Testis (tissue), 2 donors: ENCODE measurements around the gene ENAM.

Experiments used
- POLR2A ChIP-seq: fragments of 450-650 bp; IDR thresholded peaks from one replicate; pipeline ENCODE4 v1.6.1; 2017; ENCODE audit warnings: antibody characterized with exemption, mild to moderate bottlenecking, moderate library complexity
- TF ChIP-seq, protein P1 (sequence below), 3 experiments: fragments of 450-650 bp in 2 of 3; fragments of 200-600 bp in 1 of 3; sonication (generic) in 1 of 3; IDR thresholded peaks; one replicate each; pipeline ENCODE4 v1.5.1; 2016 to 2019; ENCODE audit warnings: antibody characterized with exemption in 3 of 3, mild to moderate bottlenecking in 2 of 3, moderate library complexity in 1 of 3

- TF ChIP-seq, protein P1, sequence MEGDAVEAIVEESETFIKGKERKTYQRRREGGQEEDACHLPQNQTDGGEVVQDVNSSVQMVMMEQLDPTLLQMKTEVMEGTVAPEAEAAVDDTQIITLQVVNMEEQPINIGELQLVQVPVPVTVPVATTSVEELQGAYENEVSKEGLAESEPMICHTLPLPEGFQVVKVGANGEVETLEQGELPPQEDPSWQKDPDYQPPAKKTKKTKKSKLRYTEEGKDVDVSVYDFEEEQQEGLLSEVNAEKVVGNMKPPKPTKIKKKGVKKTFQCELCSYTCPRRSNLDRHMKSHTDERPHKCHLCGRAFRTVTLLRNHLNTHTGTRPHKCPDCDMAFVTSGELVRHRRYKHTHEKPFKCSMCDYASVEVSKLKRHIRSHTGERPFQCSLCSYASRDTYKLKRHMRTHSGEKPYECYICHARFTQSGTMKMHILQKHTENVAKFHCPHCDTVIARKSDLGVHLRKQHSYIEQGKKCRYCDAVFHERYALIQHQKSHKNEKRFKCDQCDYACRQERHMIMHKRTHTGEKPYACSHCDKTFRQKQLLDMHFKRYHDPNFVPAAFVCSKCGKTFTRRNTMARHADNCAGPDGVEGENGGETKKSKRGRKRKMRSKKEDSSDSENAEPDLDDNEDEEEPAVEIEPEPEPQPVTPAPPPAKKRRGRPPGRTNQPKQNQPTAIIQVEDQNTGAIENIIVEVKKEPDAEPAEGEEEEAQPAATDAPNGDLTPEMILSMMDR (IDR thresholded peaks at IDR 0.05): no peak
- no peak for TF ChIP-seq POLR2A
Observed at GRCh38 chr4:70606459-70606858, 22.1 kb upstream of the ENAM start.
